Fibroblast of lung (primary cell): ENCODE results near the gene ANGPTL5. TPM values are rescaled to one million over a fixed set of nuclear protein-coding genes. Genes with fewer than 3 reads are reported as not detected.

Source experiments
- DNase-seq, 2 donors: peaks; one replicate each; pipeline versions ENCODE4 v3.0.0 to v3.0.0-alpha.2; 2010; ENCODE audit warnings: low read depth in 2 of 2
- H2AFZ ChIP-seq: 2 replicates; pipeline ENCODE4 v1.5.1; 2012; ENCODE audit warnings: low read length, control low read depth, inconsistent platforms
- H3K27ac ChIP-seq: 2 replicates; pipeline ENCODE4 v1.5.1; 2011; ENCODE audit warnings: low read length, control low read depth; ENCODE audit not compliant: insufficient read depth
- H3K27me3 ChIP-seq: 2 replicates; pipeline ENCODE4 v1.5.1; 2011; ENCODE audit warnings: mild to moderate bottlenecking, low read length; ENCODE audit not compliant: control insufficient read depth, insufficient read depth
- H3K36me3 ChIP-seq: 2 replicates; pipeline ENCODE4 v1.5.1; 2011; ENCODE audit warnings: low read length; ENCODE audit not compliant: control insufficient read depth, insufficient read depth
- H3K4me1 ChIP-seq: 2 replicates; pipeline ENCODE4 v1.5.1; 2011; ENCODE audit warnings: low read length; ENCODE audit not compliant: control insufficient read depth, insufficient read depth; ENCODE audit errors: extremely low read depth
- H3K4me2 ChIP-seq: 2 replicates; pipeline ENCODE4 v1.5.1; 2011; ENCODE audit warnings: low read length, control low read depth; ENCODE audit not compliant: insufficient read depth; ENCODE audit errors: extremely low read depth
- H3K4me3 ChIP-seq, 4 experiments: fragments of 200-600 bp in 1 of 4; sonication (generic) in 1 of 4; replicated peaks in 1 of 4; 2 replicates each; pipeline ENCODE4 v1.5.1; 2011 to 2016; ENCODE audit warnings: low read length in 4 of 4, low read depth in 3 of 4, mild to moderate bottlenecking in 3 of 4, control low read depth in 2 of 4, inconsistent platforms in 1 of 4, mixed read lengths in 1 of 4; ENCODE audit not compliant: insufficient read depth in 1 of 4; ENCODE audit errors: control extremely low read depth in 1 of 4
- H3K79me2 ChIP-seq: 2 replicates; pipeline ENCODE4 v1.5.1; 2012; ENCODE audit warnings: mild to moderate bottlenecking, low read length, inconsistent platforms; ENCODE audit not compliant: control insufficient read depth, insufficient read depth
- H3K9ac ChIP-seq: 2 replicates; pipeline ENCODE4 v1.5.1; 2011; ENCODE audit warnings: mild to moderate bottlenecking, low read length, control low read depth; ENCODE audit not compliant: insufficient read depth
- H3K9me3 ChIP-seq: 2 replicates; pipeline ENCODE4 v1.5.1; 2012; ENCODE audit warnings: low read depth, low read length; ENCODE audit not compliant: control insufficient read depth, insufficient read depth
- H4K20me1 ChIP-seq: 2 replicates; pipeline ENCODE4 v1.5.1; 2011; ENCODE audit warnings: low read length; ENCODE audit not compliant: control insufficient read depth, insufficient read depth; ENCODE audit errors: extremely low read depth
- CTCF ChIP-seq, 2 donors: IDR thresholded peaks in 1 of 2; conservative IDR thresholded peaks in 1 of 2; 1 replicate in 1 of 2; 2 replicates in 1 of 2; pipeline ENCODE4 v1.5.1; 2011 to 2012; ENCODE audit warnings: low read length in 2 of 2, control low read depth in 1 of 2, inconsistent platforms in 1 of 2, low read depth in 1 of 2, mild to moderate bottlenecking in 1 of 2
- EZH2 ChIP-seq: IDR thresholded peaks from 2 replicates; pipeline ENCODE4 v1.5.1; 2012; ENCODE audit warnings: low read length, control low read depth, mild to moderate bottlenecking; ENCODE audit errors: missing control alignments
- polyA plus RNA-seq, 2 donors: library from polyadenylated mRNA; depleted of rRNA in 1 of 2; stranded (reverse) in 1 of 2; unstranded in 1 of 2; fragments of >200 nt; gene quantifications; 2 replicates each; pipeline ENCODE4 v1.2.1, GENCODE V29; 2011 to 2012; ENCODE audit warnings: missing spikeins in 1 of 2
- total RNA-seq: library from RNA; depleted of rRNA; stranded (reverse); fragments of >200 nt; gene quantifications from 2 replicates; pipeline ENCODE4 v1.2.1, GENCODE V29; 2014

ANGPTL5 gene
- total and polyA plus RNA-seq, 2 donors (not counting 1 experiment from before 2014, with no cell fraction given), result 0.17 to 0.18 TPM

DNA sequence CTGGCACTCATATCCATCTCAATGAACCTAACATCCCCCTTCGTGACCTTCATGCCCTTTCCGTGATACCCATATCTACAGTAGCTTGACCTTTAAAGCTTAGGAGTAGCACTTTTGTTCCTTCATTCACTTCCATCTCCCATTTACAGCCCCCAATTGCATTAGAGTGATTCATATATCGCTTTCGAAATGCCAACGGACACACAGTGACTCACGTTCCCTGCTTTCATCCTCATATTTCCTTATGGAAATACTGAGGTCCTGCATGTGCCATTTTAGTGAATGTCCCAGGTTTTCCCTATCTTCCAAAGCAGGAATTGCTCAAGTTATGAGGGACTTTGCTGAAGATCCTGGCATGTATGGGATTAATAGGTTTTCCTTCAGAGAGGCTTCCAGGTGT is 45.8 kb downstream of the ANGPTL5 start:
- H3K79me2 ChIP-seq, result no peaks in the 10 kb centered on the region
- no peaks in the 10 kb centered on the region for H3K36me3 ChIP-seq
- no peaks in the 10 kb centered on the region for H3K27me3 ChIP-seq
- DNase-seq, result peak; percentile 80 to 82
- no peak overlapping the region for H3K4me2 ChIP-seq
- no peak overlapping the region for H2AFZ ChIP-seq
- peaks cover 14% of the 10 kb centered on the region for H3K4me1 ChIP-seq
- no peak overlapping the region for H3K4me3 ChIP-seq
- no peaks in the 10 kb centered on the region for H3K9me3 ChIP-seq
- H3K9ac ChIP-seq, result no peak overlapping the region
- H4K20me1 ChIP-seq, result no peaks in the 10 kb centered on the region
- no peak overlapping the region for H3K27ac ChIP-seq
- TF ChIP-seq CTCF (conservative IDR thresholded peaks at IDR 0.05 in 1 of 2, IDR thresholded peaks at IDR 0.05 in 1 of 2; ENCODE audit: low read depth in 1 of 2, low read length in 2 of 2) (no peak), EZH2 (no peak)

DNA sequence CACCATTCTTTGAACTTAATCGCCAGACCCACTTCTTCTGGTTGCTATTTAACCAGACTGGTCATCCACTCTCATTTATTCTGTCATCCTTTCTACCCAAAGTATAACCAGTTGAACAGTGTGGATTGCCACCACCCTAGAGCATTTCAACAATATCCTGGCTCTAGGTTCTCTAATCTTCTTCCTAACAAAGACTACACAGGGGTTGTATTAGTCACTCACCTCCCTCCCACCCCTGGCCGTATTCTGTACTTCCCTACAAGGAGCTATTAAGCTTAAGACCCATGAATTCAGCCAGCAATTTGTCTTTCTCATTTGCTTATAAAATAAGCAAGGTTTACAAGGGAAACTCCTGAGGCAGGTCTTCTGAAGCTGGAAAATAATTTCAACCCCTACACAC is 48.4 kb downstream of the ANGPTL5 start:
- H3K79me2 ChIP-seq, result no peaks in the 10 kb centered on the region
- no peak overlapping the region for H2AFZ ChIP-seq
- H3K4me1 ChIP-seq, result peaks cover 17% of the 10 kb centered on the region
- peak; percentile 8 to 83 for DNase-seq
- no peak overlapping the region for H3K27ac ChIP-seq
- no peaks in the 10 kb centered on the region for H3K27me3 ChIP-seq
- no peak overlapping the region for H3K4me3 ChIP-seq
- H3K9ac ChIP-seq, result no peak overlapping the region
- H3K9me3 ChIP-seq, result no peaks in the 10 kb centered on the region
- no peaks in the 10 kb centered on the region for H3K36me3 ChIP-seq
- no peak overlapping the region for H3K4me2 ChIP-seq
- TF ChIP-seq CTCF (conservative IDR thresholded peaks at IDR 0.05 in 1 of 2, IDR thresholded peaks at IDR 0.05 in 1 of 2; ENCODE audit: low read depth in 1 of 2, low read length in 2 of 2) (no peak), EZH2 (no peak)
- H4K20me1 ChIP-seq, result no peaks in the 10 kb centered on the region

DNA sequence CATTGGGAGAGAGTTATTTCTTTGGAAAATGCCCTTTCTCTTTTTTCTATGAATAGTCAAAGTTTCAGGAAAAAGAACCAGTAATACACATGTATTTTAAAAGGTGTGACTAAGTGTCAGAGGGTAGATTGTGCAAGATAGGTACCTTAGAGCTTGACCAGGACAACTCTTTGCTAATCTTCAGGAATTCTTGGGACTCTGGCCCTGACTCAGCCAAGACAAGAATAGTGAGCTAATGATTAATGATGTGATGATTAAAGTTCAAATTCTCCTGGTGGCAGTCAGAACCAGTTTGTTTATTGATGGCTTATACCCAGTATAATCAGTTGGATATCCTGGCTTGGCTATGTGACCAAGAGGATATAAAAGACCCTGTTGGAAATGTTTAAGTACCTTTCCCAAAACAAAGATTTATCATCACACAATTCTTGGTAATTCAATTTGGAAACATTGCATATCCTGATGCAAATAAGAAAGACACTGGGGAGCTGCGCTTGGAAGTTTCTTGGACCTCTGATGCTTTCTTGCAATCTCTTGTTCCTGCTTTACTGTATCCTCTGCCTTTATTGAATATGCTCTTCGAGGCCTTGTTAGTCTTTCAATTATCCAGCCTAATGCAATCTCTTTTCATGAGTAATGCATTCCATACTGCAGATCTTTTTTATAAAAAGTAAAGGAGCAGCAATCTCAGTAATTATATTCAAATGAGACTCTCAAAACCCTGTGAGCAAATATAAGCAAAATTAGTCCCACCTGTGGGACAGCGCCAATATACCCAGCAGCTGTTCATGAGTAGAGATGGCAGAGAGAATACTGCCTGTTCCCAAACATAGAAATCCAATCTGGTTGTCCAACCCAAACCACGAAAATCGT is 49.5 kb downstream of the ANGPTL5 start:
- Histone ChIP-seq H3K27ac (no peak overlapping the region), H3K4me1 (peaks cover 21% of the 10 kb centered on the region)
- no peak for TF ChIP-seq EZH2
- TF ChIP-seq CTCF (conservative IDR thresholded peaks at IDR 0.05 in 1 of 2, IDR thresholded peaks at IDR 0.05 in 1 of 2; ENCODE audit: low read depth in 1 of 2, low read length in 2 of 2), result no peak

More for the DNA sequence above, 49.5 kb downstream of the ANGPTL5 start:
- H3K27me3 ChIP-seq, result no peaks in the 10 kb centered on the region
- H3K4me3 ChIP-seq, result no peak overlapping the region
- H4K20me1 ChIP-seq, result no peaks in the 10 kb centered on the region
- H2AFZ ChIP-seq, result no peak overlapping the region
- H3K36me3 ChIP-seq, result no peaks in the 10 kb centered on the region
- H3K9ac ChIP-seq, result no peak overlapping the region
- H3K79me2 ChIP-seq, result no peaks in the 10 kb centered on the region
- H3K4me2 ChIP-seq, result no peak overlapping the region
- no peaks in the 10 kb centered on the region for H3K9me3 ChIP-seq
- peak; percentile 32 to 84 for DNase-seq
